Stimulated activated naive CD4-positive, alpha-beta T cell (primary cell): ENCODE measurements around the gene HNRNPK.

Source experiments
- DNase-seq, 6 experiments: peaks; one replicate each; lab custom pipeline; 2025; lab: John Stamatoyannopoulos, UW

HNRNPK gene

DNA sequence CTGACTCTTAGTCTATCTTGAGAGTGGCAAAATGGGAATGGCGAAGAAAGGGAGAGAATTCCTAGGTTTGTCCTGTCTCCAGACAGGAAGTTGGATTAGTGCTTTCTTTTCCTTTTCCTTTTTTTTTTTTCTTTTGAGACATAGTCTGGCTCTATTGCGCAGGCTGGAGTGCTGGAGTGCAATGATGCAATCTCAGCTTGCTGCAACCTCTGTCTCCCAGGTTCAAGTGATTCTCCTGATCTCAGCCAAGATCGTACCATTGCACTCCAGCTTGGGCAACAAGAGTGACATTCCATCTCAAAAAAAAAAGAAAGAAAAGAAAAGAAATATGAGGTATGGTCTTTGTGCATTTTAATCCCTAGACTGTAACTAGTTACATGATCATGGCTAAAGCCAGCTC lies 46.2 kb downstream of the HNRNPK start:
- no peak for DNase-seq

DNA sequence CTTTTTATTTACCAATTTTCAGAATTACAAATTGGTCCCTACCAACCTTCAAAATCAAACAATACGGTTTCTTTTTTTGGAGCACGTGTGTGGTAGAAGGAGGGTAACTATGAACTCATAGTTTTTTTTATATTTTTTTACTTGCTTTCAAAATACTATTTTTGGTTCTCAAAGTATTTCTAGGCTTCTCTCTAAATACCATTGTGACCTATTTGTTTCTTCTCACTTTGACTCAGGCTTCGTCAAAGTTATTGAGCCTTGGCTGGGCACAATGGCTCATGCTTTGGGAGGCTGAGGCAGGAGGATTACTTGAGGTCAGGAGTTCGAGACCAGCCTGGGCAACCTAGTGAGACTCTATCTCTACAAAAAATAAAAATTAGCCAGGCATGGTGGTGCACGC lies 47.2 kb downstream of the HNRNPK start:
- DNase-seq, result no peak

DNA sequence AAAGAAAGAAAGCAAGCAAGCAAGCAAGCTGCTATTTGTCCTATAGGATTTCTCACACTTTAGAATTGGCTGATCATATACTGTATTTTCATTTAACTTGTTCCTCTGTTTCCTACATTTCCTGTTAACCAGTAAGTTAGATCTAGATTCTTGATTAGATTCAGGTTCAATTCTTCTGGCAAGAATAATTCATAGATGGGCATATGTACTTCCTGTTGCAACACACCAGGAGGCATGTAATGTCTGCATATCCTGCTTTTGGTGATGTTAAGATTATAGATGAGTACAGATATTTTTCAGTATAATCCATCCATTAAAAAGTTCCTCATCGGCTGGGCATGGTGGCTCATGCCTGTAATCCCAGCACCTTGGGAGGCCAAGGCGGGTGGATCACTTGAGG lies 48.0 kb downstream of the HNRNPK start:
- peak in 1 of 6 experiments; percentile 3 for DNase-seq

DNA sequence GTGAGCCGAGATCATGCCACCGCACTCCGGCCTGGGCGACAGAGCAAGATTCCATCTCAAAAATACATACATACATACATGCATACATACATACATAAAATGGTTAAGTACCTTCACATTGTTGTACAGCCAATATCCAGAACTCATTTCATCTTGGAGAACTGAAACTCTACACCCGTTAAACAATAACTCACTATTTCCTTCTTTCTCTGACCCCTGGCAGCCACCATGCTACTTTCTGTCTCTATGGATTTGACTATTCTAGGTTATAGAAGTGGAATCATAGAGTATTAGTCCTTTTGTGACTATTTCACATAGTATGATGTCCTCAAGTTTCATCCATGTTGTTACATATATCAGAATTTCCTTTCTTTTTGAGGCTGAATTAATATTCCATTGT lies 49.1 kb downstream of the HNRNPK start:
- DNase-seq, result no peak

DNA sequence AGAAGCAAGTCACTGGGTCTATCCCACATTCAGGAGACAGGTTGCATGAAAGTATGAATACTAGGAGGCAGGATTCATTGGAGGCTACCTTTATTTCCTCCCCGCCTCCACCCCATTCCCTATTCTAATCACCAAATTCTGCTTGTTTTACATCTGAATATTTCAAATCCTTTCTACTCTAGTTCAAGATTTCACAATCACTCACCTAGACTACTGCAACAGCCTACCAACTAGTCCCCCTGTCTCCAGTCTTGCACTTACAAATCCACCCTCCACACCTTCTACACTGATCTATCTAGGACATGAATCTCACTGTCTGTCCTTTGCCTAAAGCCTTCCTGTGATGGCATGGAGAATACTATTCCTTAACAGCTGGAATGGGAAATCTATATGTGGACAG lies 52.4 kb downstream of the HNRNPK start:
- DNase-seq, result no peak

DNA sequence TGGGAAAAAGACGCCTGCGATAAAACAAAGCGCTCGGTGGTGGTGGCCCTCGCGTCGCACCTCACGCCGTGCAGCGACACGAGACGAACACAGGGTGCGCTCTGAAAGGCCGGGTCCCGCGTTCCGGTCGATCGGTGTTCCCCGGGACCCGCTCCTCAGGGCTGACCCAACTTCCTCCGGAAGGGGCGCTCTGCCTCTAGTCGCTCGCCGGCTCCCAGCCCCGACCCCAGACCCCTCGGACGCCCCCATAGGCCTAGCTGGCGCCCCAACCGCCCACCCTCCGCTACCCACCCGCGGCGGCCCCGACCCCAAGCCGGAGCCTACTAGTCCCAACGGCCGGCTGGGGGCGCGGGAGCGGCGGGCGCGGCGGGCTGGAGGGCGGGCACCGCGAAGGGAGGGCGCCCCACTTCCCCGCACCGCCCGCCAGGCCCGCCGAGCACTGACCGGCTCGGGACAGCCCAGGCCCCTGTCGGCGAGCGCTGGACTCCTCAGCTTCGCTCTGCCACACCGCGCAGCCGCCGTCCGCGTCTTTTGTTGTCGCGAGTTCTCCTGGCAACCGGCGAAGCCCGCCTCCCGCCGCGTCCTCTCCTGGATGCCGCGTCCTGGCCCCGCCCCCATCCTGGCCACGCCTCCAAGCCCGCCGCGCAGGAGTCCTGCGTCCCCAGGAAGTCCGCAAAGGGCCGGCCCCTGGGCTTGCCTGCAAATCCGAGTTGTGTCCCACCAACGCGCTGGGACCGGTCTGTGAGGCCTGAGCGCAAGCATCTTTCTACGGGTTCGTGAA lies 58.9 kb downstream of the HNRNPK start, which contains the start of gene KIF27:
TSS of gene KIF27 (minus strand) at position 506 of the 781 bp plus-strand sequence. CDS start 5,841 bp downstream, outside the sequence.
- DNase-seq, result peak; percentile 87 to 93 (median 92)

DNA sequence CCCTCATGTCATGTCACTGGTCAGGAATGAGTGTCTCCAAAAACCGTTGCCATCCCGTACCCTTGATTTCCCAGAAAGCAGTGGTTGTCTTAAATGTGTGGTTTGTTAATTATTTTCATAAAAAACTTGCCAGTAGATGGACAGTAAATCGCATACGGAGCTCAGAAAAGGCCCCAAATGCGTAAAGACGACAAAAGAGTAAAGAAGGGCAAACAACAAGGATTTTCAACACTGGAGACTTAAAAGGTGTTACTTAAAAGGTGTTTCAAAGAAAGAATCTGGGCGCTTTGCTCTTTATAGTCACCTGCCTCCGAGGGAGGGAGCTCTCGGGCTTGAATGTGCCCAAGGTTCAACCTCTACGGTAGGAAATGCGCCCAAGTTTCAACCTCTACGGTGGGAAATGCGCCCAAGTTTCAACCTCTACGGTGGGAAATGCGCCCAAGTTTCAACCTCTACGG lies 59.5 kb downstream of the HNRNPK start:
- DNase-seq, result peak in 5 of 6 experiments; percentile 58 to 89 (median 74)

DNA sequence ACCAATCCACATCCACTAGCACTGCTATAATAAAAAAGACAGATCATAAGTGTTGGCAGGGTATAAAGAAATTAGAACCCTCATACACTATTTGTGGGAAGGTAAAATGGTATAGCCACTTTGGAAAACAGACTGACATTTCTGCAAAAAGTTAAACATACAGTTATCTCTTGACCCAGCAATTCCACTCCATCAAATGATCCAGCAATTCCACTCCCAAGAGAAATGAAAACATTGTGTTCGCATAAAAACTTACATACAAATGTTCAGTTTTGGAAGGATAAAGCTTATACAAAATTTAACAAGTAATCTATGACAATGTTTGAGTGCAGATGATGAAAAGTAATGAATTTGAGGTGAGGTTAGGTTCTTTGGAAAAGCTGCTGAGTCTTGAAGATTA lies 60.9 kb downstream of the HNRNPK start:
- no peak for DNase-seq
